ENCODE measurements around the gene PHF14.

The PHF14 gene

GRCh38 chr7:11104578-11104977 lies 130.9 kb downstream of the PHF14 start:
- Histone ChIP-seq H3K4me1 (no peaks in the 10 kb centered on the region), H3K36me3 (no peaks in the 10 kb centered on the region), H3K27me3 (no peaks in the 10 kb centered on the region), H3K9me3 (no peaks in the 10 kb centered on the region), H3K27ac (no peak overlapping the region), H3K4me3 (no peak overlapping the region)
- no peak for DNase-seq
- intact Hi-C loops (cut with DNase I; ENCODE audit: low total_unique reads), result no loop called here
- TF ChIP-seq, protein P1, sequence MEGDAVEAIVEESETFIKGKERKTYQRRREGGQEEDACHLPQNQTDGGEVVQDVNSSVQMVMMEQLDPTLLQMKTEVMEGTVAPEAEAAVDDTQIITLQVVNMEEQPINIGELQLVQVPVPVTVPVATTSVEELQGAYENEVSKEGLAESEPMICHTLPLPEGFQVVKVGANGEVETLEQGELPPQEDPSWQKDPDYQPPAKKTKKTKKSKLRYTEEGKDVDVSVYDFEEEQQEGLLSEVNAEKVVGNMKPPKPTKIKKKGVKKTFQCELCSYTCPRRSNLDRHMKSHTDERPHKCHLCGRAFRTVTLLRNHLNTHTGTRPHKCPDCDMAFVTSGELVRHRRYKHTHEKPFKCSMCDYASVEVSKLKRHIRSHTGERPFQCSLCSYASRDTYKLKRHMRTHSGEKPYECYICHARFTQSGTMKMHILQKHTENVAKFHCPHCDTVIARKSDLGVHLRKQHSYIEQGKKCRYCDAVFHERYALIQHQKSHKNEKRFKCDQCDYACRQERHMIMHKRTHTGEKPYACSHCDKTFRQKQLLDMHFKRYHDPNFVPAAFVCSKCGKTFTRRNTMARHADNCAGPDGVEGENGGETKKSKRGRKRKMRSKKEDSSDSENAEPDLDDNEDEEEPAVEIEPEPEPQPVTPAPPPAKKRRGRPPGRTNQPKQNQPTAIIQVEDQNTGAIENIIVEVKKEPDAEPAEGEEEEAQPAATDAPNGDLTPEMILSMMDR (IDR thresholded peaks at IDR 0.05), result no peak

GRCh38 chr7:11109659-11110058 lies 136.0 kb downstream of the PHF14 start:
- DNase-seq, result no peak
- no peaks in the 10 kb centered on the region for H3K4me1 ChIP-seq
- H3K9me3 ChIP-seq, result no peaks in the 10 kb centered on the region
- TF ChIP-seq, protein P1 (IDR thresholded peaks at IDR 0.05), result no peak
- no peaks in the 10 kb centered on the region for H3K27me3 ChIP-seq
- intact Hi-C loops (cut with DNase I; ENCODE audit: low total_unique reads), result no loop called here
- no peak overlapping the region for H3K27ac ChIP-seq
- peaks cover 5 to 17% (median 17%) of the 10 kb centered on the region in 3 donors for H3K36me3 ChIP-seq
- no peak overlapping the region for H3K4me3 ChIP-seq

- TF ChIP-seq, protein P1 (IDR thresholded peaks at IDR 0.05), result no peak
- intact Hi-C loops (cut with DNase I; ENCODE audit: low total_unique reads), result no loop called here
- Histone ChIP-seq H3K4me1 (no peaks in the 10 kb centered on the region), H3K4me3 (no peak overlapping the region), H3K36me3 (peaks cover 0 to 15% (median 6%) of the 10 kb centered on the region in 3 donors), H3K9me3 (no peaks in the 10 kb centered on the region), H3K27ac (no peak overlapping the region), H3K27me3 (no peaks in the 10 kb centered on the region)
- DNase-seq, result no peak
Observed at GRCh38 chr7:11120068-11120664, 146.5 kb downstream of the PHF14 start.

GRCh38 chr7:11120675-11121220 lies 147.1 kb downstream of the PHF14 start:
- H3K27me3 ChIP-seq, result no peaks in the 10 kb centered on the region
- DNase-seq, result no peak
- intact Hi-C loops (cut with DNase I; ENCODE audit: low total_unique reads), result no loop called here
- H3K9me3 ChIP-seq, result no peaks in the 10 kb centered on the region
- H3K27ac ChIP-seq, result no peak overlapping the region
- TF ChIP-seq, protein P1 (IDR thresholded peaks at IDR 0.05), result no peak
- H3K4me1 ChIP-seq, result no peaks in the 10 kb centered on the region
- H3K4me3 ChIP-seq, result no peak overlapping the region
- H3K36me3 ChIP-seq, result peaks cover 0 to 11% (median 6%) of the 10 kb centered on the region in 3 donors

DNA sequence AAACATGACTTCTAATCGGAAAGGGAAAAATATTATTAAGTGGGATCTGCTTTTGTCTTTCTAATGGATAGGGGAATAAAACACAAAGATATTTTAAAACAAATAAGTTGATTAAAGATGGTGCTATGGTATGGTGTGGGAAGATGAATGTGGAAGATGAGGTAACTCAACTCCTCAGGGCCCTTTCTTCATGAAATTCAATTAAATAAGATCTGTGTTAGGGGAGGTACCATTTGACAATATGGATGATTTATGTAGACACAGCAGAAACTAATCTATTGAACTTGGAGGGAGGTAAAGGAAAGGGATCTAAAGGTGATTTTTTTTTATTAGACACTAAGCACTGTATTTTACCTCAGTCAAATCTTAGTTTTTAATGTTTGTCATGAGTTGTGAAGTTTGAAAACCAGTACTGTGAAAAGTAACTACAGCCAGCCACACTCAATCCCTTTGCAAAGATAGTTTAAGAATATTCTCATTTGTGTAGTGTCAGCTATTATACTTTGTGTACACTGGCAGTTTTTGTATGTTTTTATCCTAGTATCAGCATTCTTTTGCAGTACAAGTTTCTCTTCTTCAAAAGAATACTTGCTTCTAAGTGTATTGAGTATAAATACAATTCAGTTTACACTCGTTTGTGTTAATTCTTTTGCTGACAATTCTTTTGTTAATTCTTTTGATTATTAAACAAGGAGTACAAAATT lies 151.3 kb downstream of the PHF14 start:
- no peak overlapping the region for H3K27ac ChIP-seq
- DNase-seq, result no peak
- TF ChIP-seq, protein P1 (IDR thresholded peaks at IDR 0.05), result no peak
- H3K36me3 ChIP-seq, result peaks cover 0 to 5% (median under 1%) of the 10 kb centered on the region in 3 donors
- H3K9me3 ChIP-seq, result no peaks in the 10 kb centered on the region
- no peaks in the 10 kb centered on the region for H3K27me3 ChIP-seq
- H3K4me1 ChIP-seq, result peaks cover 0 to 13% (median 3%) of the 10 kb centered on the region in 4 donors
- intact Hi-C loops (cut with DNase I; ENCODE audit: low total_unique reads), result no loop called here
- H3K4me3 ChIP-seq, result no peak overlapping the region

Measured in tibial artery (tissue), 4 donors.